ENCODE measurements around the gene DGKD. TPM values are rescaled to one million over a fixed set of nuclear protein-coding genes. Genes with fewer than 3 reads are reported as not detected.

Gene DGKD
- total RNA-seq, 3 donors from 2014 or later: 17.1 to 41.3 (median 37.3) TPM

GRCh38 chr2:233314180-233314925 lies 39.9 kb upstream of the DGKD start:
- H3K36me3 ChIP-seq: no peaks in the 10 kb centered on the region
- no peak for DNase-seq (ENCODE audit: low spot score in 2 of 2)
- no peaks in the 10 kb centered on the region for H3K9me3 ChIP-seq
- H3K4me1 ChIP-seq: no peaks in the 10 kb centered on the region
- H3K4me3 ChIP-seq: no peak overlapping the region
- no peak overlapping the region for H3K27ac ChIP-seq
- TF ChIP-seq CTCF (IDR thresholded peaks at IDR 0.05) (no peak), POLR2A (IDR thresholded peaks at IDR 0.05) (no peak), POLR2AphosphoS5 (IDR thresholded peaks at IDR 0.05) (no peak)
- H3K27me3 ChIP-seq: no peaks in the 10 kb centered on the region
- intact Hi-C loops (cut with DNase I; ENCODE audit: low total_unique reads): no loop called here

GRCh38 chr2:233317196-233317943 lies 36.9 kb upstream of the DGKD start:
- Histone ChIP-seq H3K27ac (no peak overlapping the region), H3K4me3 (no peak overlapping the region), H3K27me3 (no peaks in the 10 kb centered on the region), H3K4me1 (no peaks in the 10 kb centered on the region), H3K9me3 (no peaks in the 10 kb centered on the region), H3K36me3 (no peaks in the 10 kb centered on the region)
- intact Hi-C loops (cut with DNase I; ENCODE audit: low total_unique reads): no loop called here
- TF ChIP-seq POLR2A (IDR thresholded peaks at IDR 0.05) (no peak), CTCF (IDR thresholded peaks at IDR 0.05) (no peak), POLR2AphosphoS5 (IDR thresholded peaks at IDR 0.05) (no peak)
- no peak for DNase-seq (ENCODE audit: low spot score in 2 of 2)

- H3K27me3 ChIP-seq: no peaks in the 10 kb centered on the region
- H3K4me3 ChIP-seq: no peak overlapping the region
- TF ChIP-seq POLR2AphosphoS5 (IDR thresholded peaks at IDR 0.05) (no peak), CTCF (IDR thresholded peaks at IDR 0.05) (no peak), POLR2A (IDR thresholded peaks at IDR 0.05) (no peak)
- no peak overlapping the region for H3K27ac ChIP-seq
- DNase-seq (ENCODE audit: low spot score in 2 of 2): no peak
- H3K4me1 ChIP-seq: no peaks in the 10 kb centered on the region
- H3K9me3 ChIP-seq: no peaks in the 10 kb centered on the region
- H3K36me3 ChIP-seq: no peaks in the 10 kb centered on the region
- intact Hi-C loops (cut with DNase I; ENCODE audit: low total_unique reads): no loop called here
Observed at GRCh38 chr2:233319256-233319655, 35.0 kb upstream of the DGKD start.

- Histone ChIP-seq H3K36me3 (no peaks in the 10 kb centered on the region), H3K27me3 (no peaks in the 10 kb centered on the region), H3K4me1 (no peaks in the 10 kb centered on the region), H3K27ac (no peak overlapping the region), H3K4me3 (no peak overlapping the region), H3K9me3 (no peaks in the 10 kb centered on the region)
- no peak for TF ChIP-seq POLR2A (IDR thresholded peaks at IDR 0.05)
- no peak for TF ChIP-seq POLR2AphosphoS5 (IDR thresholded peaks at IDR 0.05)
- TF ChIP-seq CTCF (IDR thresholded peaks at IDR 0.05): no peak
- no peak for DNase-seq (ENCODE audit: low spot score in 2 of 2)
- intact Hi-C loops (cut with DNase I; ENCODE audit: low total_unique reads): no loop called here
Observed at GRCh38 chr2:233320470-233320869, 33.8 kb upstream of the DGKD start.

- intact Hi-C loops (cut with DNase I; ENCODE audit: low total_unique reads): no loop called here
- H3K27ac ChIP-seq: no peak overlapping the region
- DNase-seq (ENCODE audit: low spot score in 2 of 2): no peak
- H3K4me3 ChIP-seq: no peak overlapping the region
- H3K4me1 ChIP-seq: no peaks in the 10 kb centered on the region
- H3K27me3 ChIP-seq: no peaks in the 10 kb centered on the region
- no peaks in the 10 kb centered on the region for H3K36me3 ChIP-seq
- TF ChIP-seq POLR2AphosphoS5 (IDR thresholded peaks at IDR 0.05) (no peak), CTCF (IDR thresholded peaks at IDR 0.05) (no peak), POLR2A (IDR thresholded peaks at IDR 0.05) (no peak)
- H3K9me3 ChIP-seq: no peaks in the 10 kb centered on the region
Observed at GRCh38 chr2:233321166-233321565, 33.1 kb upstream of the DGKD start.
